GM21576 (cell line): Measurements from ENCODE around the gene MT1H.

Experiments
- ATAC-seq: cut with Tn5 transposase; IDR thresholded peaks from one replicate; pipeline ENCODE4 v1.9.1; 2021; ENCODE audit warnings: mild to moderate bottlenecking, moderate library complexity; ENCODE audit not compliant: unreplicated experiment

Gene MT1H

GRCh38 chr16:56635441-56635967 is 34.1 kb upstream of the MT1H start:
- ATAC-seq: no peak

- ATAC-seq: no peak
Observed at GRCh38 chr16:56636616-56637413, 32.8 kb upstream of the MT1H start.

GRCh38 chr16:56637814-56638750 is 31.5 kb upstream of the MT1H start, which contains the start of gene MT1A:
TSS of gene MT1A (plus strand) at chr16:56638666. CDS start at chr16:56638739, 73 bp downstream.
- ATAC-seq: no peak

GRCh38 chr16:56639045-56639444 is 30.6 kb upstream of the MT1H start:
- ATAC-seq: no peak

GRCh38 chr16:56640076-56640475 is 29.5 kb upstream of the MT1H start:
- no peak for ATAC-seq

GRCh38 chr16:56641166-56641565 is 28.4 kb upstream of the MT1H start:
- ATAC-seq: no peak

GRCh38 chr16:56643080-56643778 is 26.4 kb upstream of the MT1H start:
- ATAC-seq: no peak

GRCh38 chr16:56643833-56644232 is 25.8 kb upstream of the MT1H start:
- ATAC-seq: no peak

- ATAC-seq: no peak
Observed at GRCh38 chr16:56645311-56645710, 24.3 kb upstream of the MT1H start.

GRCh38 chr16:56645838-56646237 is 23.8 kb upstream of the MT1H start:
- ATAC-seq: no peak

- ATAC-seq: no peak
Observed at GRCh38 chr16:56647641-56648431, 21.8 kb upstream of the MT1H start.

- ATAC-seq: no peak
Observed at GRCh38 chr16:56649271-56649670, 20.3 kb upstream of the MT1H start.

GRCh38 chr16:56649820-56650219 is 19.8 kb upstream of the MT1H start:
- no peak for ATAC-seq

GRCh38 chr16:56651586-56651985 is 18.0 kb upstream of the MT1H start, which contains the start of gene MT1B:
TSS of gene MT1B (plus strand) at chr16:56651886. CDS start at chr16:56651954, 68 bp downstream.
- ATAC-seq: no peak

GRCh38 chr16:56652600-56652999 is 17.0 kb upstream of the MT1H start:
- ATAC-seq: no peak

- ATAC-seq: no peak
Observed at GRCh38 chr16:56653218-56653617, 16.4 kb upstream of the MT1H start.

GRCh38 chr16:56657555-56658326 is 11.9 kb upstream of the MT1H start, which contains the start of gene MT1F:
TSS of gene MT1F (plus strand) at chr16:56657959. CDS start at chr16:56658059, 100 bp downstream.
- no peak for ATAC-seq

- no peak for ATAC-seq
Observed at GRCh38 chr16:56658327-56658875, 11.2 kb upstream of the MT1H start.
